Karpas-422 (cell line): ENCODE measurements around the gene RTN4. TPM values are rescaled to one million over a fixed set of nuclear protein-coding genes. Genes with fewer than 3 reads are reported as not detected.

Source experiments
- DNase-seq: peaks from one replicate; pipeline ENCODE4 v3.0.0-alpha.2; 2015
- H2AFZ ChIP-seq: fragments of 200-600 bp; sonication (generic); 2 replicates; pipeline ENCODE4 v1.6.1; 2014; ENCODE audit warnings: antibody characterized with exemption, low read length, mixed read lengths
- H3K27ac ChIP-seq: fragments of 200-600 bp; sonication (generic); 2 replicates; pipeline ENCODE4 v1.5.1; 2014; ENCODE audit warnings: mild to moderate bottlenecking, low read length, moderate library complexity
- H3K27me3 ChIP-seq: fragments of 200-600 bp; sonication (generic); 2 replicates; pipeline ENCODE4 v1.6.1; 2014; ENCODE audit warnings: low read length, mixed read lengths
- H3K36me3 ChIP-seq: fragments of 200-600 bp; sonication (generic); 2 replicates; pipeline ENCODE4 v1.6.1; 2014; ENCODE audit warnings: low read length, mixed read lengths; ENCODE audit not compliant: insufficient read depth
- H3K4me1 ChIP-seq: fragments of 200-600 bp; sonication (generic); 2 replicates; pipeline ENCODE4 v1.6.1; 2014; ENCODE audit warnings: mild to moderate bottlenecking, low read length, mixed read lengths
- H3K4me2 ChIP-seq: fragments of 200-600 bp; sonication (generic); 2 replicates; pipeline ENCODE4 v1.6.1; 2014; ENCODE audit warnings: low read length, low read depth, mild to moderate bottlenecking; ENCODE audit not compliant: poor library complexity, severe bottlenecking
- H3K4me3 ChIP-seq: fragments of 200-600 bp; sonication (generic); 2 replicates; pipeline ENCODE4 v1.5.1; 2014; ENCODE audit warnings: mild to moderate bottlenecking, antibody characterized with exemption, low read length, mixed read lengths
- H3K79me2 ChIP-seq: fragments of 200-600 bp; sonication (generic); 2 replicates; pipeline ENCODE4 v1.6.1; 2014; ENCODE audit warnings: mild to moderate bottlenecking, low read length, mixed read lengths
- H3K9ac ChIP-seq: fragments of 200-600 bp; sonication (generic); 2 replicates; pipeline ENCODE4 v1.6.0; 2014; ENCODE audit warnings: low read length
- H3K9me2 ChIP-seq: fragments of 200-600 bp; sonication (generic), shearing (Covaris generic); replicated peaks from 2 replicates; pipeline ENCODE4 v1.6.0; 2014; ENCODE audit warnings: mild to moderate bottlenecking, low read length, moderate library complexity; ENCODE audit not compliant: insufficient read depth
- H3K9me3 ChIP-seq: fragments of 300-700, 200-600 bp; sonication (generic); 2 replicates; pipeline ENCODE4 v1.6.1; 2014; ENCODE audit warnings: low read length, mixed read lengths
- H4K20me1 ChIP-seq: fragments of 200-600 bp; sonication (generic); 2 replicates; pipeline ENCODE4 v1.6.1; 2014; ENCODE audit warnings: mild to moderate bottlenecking, antibody characterized with exemption, low read length, low read depth; ENCODE audit not compliant: insufficient read depth
- total RNA-seq: library from RNA; depleted of rRNA; stranded (reverse); fragments of >200 nt; shearing (Covaris generic); gene quantifications from 2 replicates; pipeline ENCODE4 v1.2.3, GENCODE V29; 2014; ENCODE audit warnings: low replicate concordance

RTN4 gene
- total RNA-seq, 1 experiment from 2014 or later, result 109 TPM

GRCh38 chr2:55012672-55013484 is 37.4 kb downstream of the RTN4 start:
- no peaks in the 10 kb centered on the region for H3K9me3 ChIP-seq
- H3K36me3 ChIP-seq, result peaks cover 9% of the 10 kb centered on the region
- peak overlapping the region; percentile 70 for H3K4me2 ChIP-seq
- peaks cover 100% of the 10 kb centered on the region for H3K79me2 ChIP-seq
- no peak for DNase-seq
- no peaks in the 10 kb centered on the region for H3K27me3 ChIP-seq
- no peaks in the 10 kb centered on the region for H3K9me2 ChIP-seq
- H2AFZ ChIP-seq, result no peak overlapping the region
- no peak overlapping the region for H3K4me3 ChIP-seq
- H3K9ac ChIP-seq, result peak overlapping the region; percentile 1
- no peaks in the 10 kb centered on the region for H4K20me1 ChIP-seq
- H3K4me1 ChIP-seq, result peaks cover 72% of the 10 kb centered on the region
- peak overlapping the region; percentile 85 for H3K27ac ChIP-seq

- peak overlapping the region; percentile 24 for H3K4me3 ChIP-seq
- no peaks in the 10 kb centered on the region for H3K9me2 ChIP-seq
- H3K79me2 ChIP-seq, result peaks cover 100% of the 10 kb centered on the region
- peak overlapping the region; percentile 85 for H3K27ac ChIP-seq
- peaks cover 4% of the 10 kb centered on the region; the same call in 1 of the 2 replicates for H3K36me3 ChIP-seq
- no peaks in the 10 kb centered on the region for H4K20me1 ChIP-seq
- H3K9ac ChIP-seq, result peak overlapping the region; percentile 1
- H3K4me2 ChIP-seq, result peak overlapping the region; percentile 70
- peaks cover 80% of the 10 kb centered on the region for H3K4me1 ChIP-seq
- DNase-seq, result no peak
- no peaks in the 10 kb centered on the region for H3K27me3 ChIP-seq
- no peak overlapping the region for H2AFZ ChIP-seq
- no peaks in the 10 kb centered on the region for H3K9me3 ChIP-seq
Measured at GRCh38 chr2:55011831-55012671, 38.2 kb downstream of the RTN4 start.

GRCh38 chr2:55010915-55011314 is 39.3 kb downstream of the RTN4 start:
- Histone ChIP-seq H3K36me3 (no peaks in the 10 kb centered on the region), H3K4me3 (peak overlapping the region; percentile 62)

DNA sequence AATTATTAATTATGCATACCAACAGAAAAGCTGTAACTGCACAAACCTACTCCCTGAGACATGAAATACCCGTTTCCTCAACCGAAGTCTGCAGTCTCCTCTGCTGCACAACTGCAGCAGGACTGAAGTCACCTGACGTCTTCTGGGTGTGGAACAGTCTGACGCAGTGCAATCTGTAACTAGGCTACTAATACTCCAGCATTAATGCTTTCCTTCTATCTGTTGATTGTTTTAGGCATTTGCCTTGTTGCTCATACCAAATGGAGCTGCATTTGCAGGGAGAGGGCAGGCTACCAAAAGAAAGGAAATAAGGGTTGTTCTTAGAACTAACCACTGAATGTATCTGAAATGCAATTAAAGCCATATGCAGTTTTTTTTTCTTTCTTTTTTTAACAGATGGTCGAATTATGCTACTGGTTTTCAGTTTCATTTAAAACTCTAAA is 40.1 kb downstream of the RTN4 start:
- H4K20me1 ChIP-seq, result no peaks in the 10 kb centered on the region
- peak; percentile 87 for DNase-seq
- H3K9ac ChIP-seq, result peak overlapping the region; percentile 66
- peak overlapping the region; percentile 70 for H3K4me2 ChIP-seq
- H3K9me3 ChIP-seq, result no peaks in the 10 kb centered on the region
- no peaks in the 10 kb centered on the region for H3K27me3 ChIP-seq
- H2AFZ ChIP-seq, result no peak overlapping the region
- H3K36me3 ChIP-seq, result no peaks in the 10 kb centered on the region
- H3K79me2 ChIP-seq, result peaks cover 100% of the 10 kb centered on the region
- H3K27ac ChIP-seq, result peak overlapping the region; percentile 85
- peak overlapping the region; percentile 62 for H3K4me3 ChIP-seq
- no peaks in the 10 kb centered on the region for H3K9me2 ChIP-seq
- peaks cover 99% of the 10 kb centered on the region for H3K4me1 ChIP-seq

More at GRCh38 chr2:55010915-55011314, 39.3 kb downstream of the RTN4 start:
- H3K4me2 ChIP-seq, result peak overlapping the region; percentile 70
- DNase-seq, result peak; percentile 63
- no peaks in the 10 kb centered on the region for H3K9me3 ChIP-seq
- H3K9me2 ChIP-seq, result no peaks in the 10 kb centered on the region
- peaks cover 100% of the 10 kb centered on the region for H3K79me2 ChIP-seq
- no peaks in the 10 kb centered on the region for H3K27me3 ChIP-seq
- H3K9ac ChIP-seq, result peak overlapping the region; percentile 66
- no peaks in the 10 kb centered on the region for H4K20me1 ChIP-seq
- peaks cover 92% of the 10 kb centered on the region for H3K4me1 ChIP-seq
- no peak overlapping the region for H2AFZ ChIP-seq
- peak overlapping the region; percentile 85 for H3K27ac ChIP-seq

DNA sequence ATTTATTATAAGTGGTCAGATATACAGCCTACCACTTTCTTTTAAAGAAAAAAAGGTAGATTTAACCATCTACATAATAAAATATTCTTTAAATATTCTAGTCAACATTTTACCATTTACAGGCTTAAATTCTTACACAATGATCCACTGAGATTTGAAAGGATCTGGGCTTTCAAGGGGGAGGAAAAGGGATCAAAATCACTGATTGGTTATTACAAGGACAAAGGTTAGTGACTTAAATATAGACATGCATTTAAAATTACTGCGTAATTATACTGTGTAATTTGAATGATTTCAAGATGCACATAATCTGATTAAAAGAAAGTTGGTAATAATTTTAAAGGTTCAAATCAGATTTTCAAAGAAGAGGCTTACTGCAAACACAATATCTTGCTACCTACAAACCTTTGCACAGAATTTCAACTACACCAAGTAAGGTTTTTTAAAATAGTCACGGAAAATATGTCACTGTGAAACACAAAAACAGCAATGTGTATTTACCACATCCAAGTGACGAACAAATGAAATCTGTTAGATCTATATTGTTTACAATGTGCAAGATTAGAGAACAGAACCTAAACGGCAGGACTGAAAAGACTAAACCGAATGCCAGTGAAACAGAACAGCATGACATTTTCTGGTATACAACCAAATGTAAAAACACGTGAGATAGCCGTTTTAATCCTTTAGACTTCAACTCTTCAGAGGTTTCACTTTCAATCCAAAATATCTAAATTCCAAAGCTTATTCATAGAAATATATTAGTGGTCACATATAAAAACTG is 40.8 kb downstream of the RTN4 start:
- Histone ChIP-seq H3K27ac (peak overlapping the region; percentile 85), H3K4me2 (peak overlapping the region; percentile 70), H2AFZ (no peak overlapping the region), H3K79me2 (peaks cover 100% of the 10 kb centered on the region), H3K9me3 (no peaks in the 10 kb centered on the region), H4K20me1 (no peaks in the 10 kb centered on the region), H3K9me2 (no peaks in the 10 kb centered on the region), H3K4me3 (peak overlapping the region; percentile 62), H3K36me3 (no peaks in the 10 kb centered on the region), H3K27me3 (no peaks in the 10 kb centered on the region), H3K4me1 (peaks cover 100% of the 10 kb centered on the region), H3K9ac (peak overlapping the region; percentile 66)
- no peak for DNase-seq

DNA sequence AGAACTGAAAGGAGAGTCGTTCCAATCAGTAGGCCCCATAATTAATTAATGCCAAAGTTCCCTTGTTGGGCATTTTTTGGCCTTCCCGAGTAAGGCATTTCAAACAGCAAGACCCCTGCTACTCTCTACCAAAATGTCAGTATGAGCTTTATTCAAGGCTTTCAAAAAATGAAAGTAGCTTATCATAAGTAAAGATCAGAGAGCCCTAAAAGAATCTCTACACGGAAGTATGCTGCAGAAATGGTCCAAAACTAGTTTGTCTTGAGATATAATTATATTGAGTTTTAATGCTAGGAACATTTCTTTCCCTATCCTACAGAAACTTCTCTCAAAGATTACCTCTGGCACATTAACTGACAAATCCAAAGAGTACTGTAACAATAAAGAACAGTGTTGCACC is 43.9 kb downstream of the RTN4 start:
- Histone ChIP-seq H3K4me1 (peaks cover 93% of the 10 kb centered on the region), H3K79me2 (peaks cover 99% of the 10 kb centered on the region), H2AFZ (no peak overlapping the region), H3K27ac (peak overlapping the region; percentile 85), H3K9me3 (no peaks in the 10 kb centered on the region), H4K20me1 (no peaks in the 10 kb centered on the region), H3K9ac (0 out of 2 replicates have a peak overlapping the region, but pooled peaks have one; percentile 3), H3K4me2 (peak overlapping the region; percentile 70), H3K36me3 (no peaks in the 10 kb centered on the region), H3K27me3 (no peaks in the 10 kb centered on the region), H3K9me2 (no peaks in the 10 kb centered on the region), H3K4me3 (0 out of 2 replicates have a peak overlapping the region, but pooled peaks have one; percentile 15)
- DNase-seq, result no peak

GRCh38 chr2:55003706-55004639 is 46.3 kb downstream of the RTN4 start:
- H3K27ac ChIP-seq, result peak overlapping the region; percentile 32
- no peaks in the 10 kb centered on the region for H4K20me1 ChIP-seq
- no peak overlapping the region for H2AFZ ChIP-seq
- no peak overlapping the region for H3K4me3 ChIP-seq
- DNase-seq, result no peak
- H3K9me2 ChIP-seq, result no peaks in the 10 kb centered on the region
- no peaks in the 10 kb centered on the region for H3K27me3 ChIP-seq
- H3K4me1 ChIP-seq, result peaks cover 93% of the 10 kb centered on the region
- no peaks in the 10 kb centered on the region for H3K9me3 ChIP-seq
- peaks cover 98% of the 10 kb centered on the region for H3K79me2 ChIP-seq
- no peak overlapping the region for H3K4me2 ChIP-seq
- H3K36me3 ChIP-seq, result no peaks in the 10 kb centered on the region
- no peak overlapping the region for H3K9ac ChIP-seq
